ENCODE data around the gene DRAP1.
A peak's percentile ranks its signal among the peaks of the same experiment; 100 is the strongest.

DRAP1 gene

GRCh38 chr11:65917434-65918210 lies 1.6 kb upstream of the DRAP1 start:
- no peak for TF ChIP-seq CTCF (IDR thresholded peaks at IDR 0.05; ENCODE audit: low read depth, low read length)
- H3K4me3 ChIP-seq (replicated peaks in 1 of 2; ENCODE audit: low read depth in 2 of 2, low read length in 2 of 2) = peak overlapping the region; percentile 88 to 91
- DNase-seq (ENCODE audit: low read depth in 2 of 2) = no peak

DNA sequence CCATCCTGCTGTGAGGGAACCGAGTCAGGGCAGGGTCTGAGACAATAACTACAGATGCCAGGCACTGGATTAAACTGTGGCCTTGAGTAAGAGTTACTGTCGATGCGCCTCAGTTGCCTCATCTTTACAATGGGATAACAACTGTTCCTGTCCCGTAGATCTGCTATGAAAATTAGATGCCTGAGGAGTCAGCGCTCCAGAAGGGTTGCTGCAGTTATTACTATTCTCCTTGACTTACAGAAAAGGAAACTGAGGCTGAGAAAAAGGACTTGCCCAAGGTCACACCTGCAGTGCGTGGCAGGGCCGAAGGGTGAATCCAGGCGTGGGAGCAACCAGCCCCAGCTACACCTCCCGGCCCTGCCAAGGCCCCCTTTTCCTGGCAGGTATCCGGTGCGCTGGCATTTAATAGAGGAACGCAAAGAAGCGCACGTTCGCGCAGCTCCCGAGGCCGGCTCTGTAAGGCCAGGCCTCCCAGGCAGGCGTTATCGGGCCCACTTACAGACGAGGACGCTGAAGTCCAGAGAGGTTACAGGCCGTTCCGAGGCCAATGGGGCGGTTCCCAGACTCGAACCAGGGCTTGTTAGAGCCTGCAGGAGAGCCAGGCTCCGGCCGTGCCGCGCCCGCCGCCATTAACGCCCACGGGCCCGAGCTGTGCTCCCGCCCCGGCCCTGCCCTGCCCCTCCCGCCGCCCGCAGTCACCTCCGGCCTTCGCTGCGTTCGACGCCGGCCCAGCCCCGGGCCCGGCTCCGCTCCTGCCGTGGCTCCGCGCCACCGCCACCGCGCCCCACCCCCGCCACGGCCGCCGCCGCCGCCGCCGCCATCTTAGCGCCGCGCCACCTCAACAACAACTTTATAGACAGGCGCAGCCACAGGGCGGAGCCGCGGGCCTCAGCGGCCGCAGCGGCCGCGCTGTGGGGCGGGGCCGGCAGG lies 750 bp upstream of the DRAP1 start, which contains the start of gene C11orf68:
TSS of gene C11orf68 (minus strand) at position 852 of the 930 bp plus-strand sequence. CDS start at position 821, 31 bp downstream.
- peak; percentile 42 to 47 for DNase-seq (ENCODE audit: low read depth in 2 of 2)
- peak within 1 kb of the TSS; percentile 88 to 91 for H3K4me3 ChIP-seq (replicated peaks in 1 of 2; ENCODE audit: low read depth in 2 of 2, low read length in 2 of 2)

GRCh38 chr11:65919573-65920371 lies 546 bp downstream of the DRAP1 start:
- DNase-seq (ENCODE audit: low read depth in 2 of 2) = no peak
- no peak for TF ChIP-seq CTCF (IDR thresholded peaks at IDR 0.05; ENCODE audit: low read depth, low read length)
- H3K4me3 ChIP-seq (replicated peaks in 1 of 2; ENCODE audit: low read depth in 2 of 2, low read length in 2 of 2) = peak overlapping the region; percentile 80 to 86

More for the DNA sequence above, 750 bp upstream of the DRAP1 start, which contains the start of gene C11orf68:
- TF ChIP-seq CTCF (IDR thresholded peaks at IDR 0.05; ENCODE audit: low read depth, low read length) = no peak

GRCh38 chr11:65920372-65920802 lies 1.2 kb downstream of the DRAP1 start:
- H3K4me3 ChIP-seq (replicated peaks in 1 of 2; ENCODE audit: low read depth in 2 of 2, low read length in 2 of 2) = peak overlapping the region; percentile 80 to 86
- no peak for DNase-seq (ENCODE audit: low read depth in 2 of 2)

GRCh38 chr11:65921033-65921555 lies 1.9 kb downstream of the DRAP1 start:
- TF ChIP-seq CTCF (IDR thresholded peaks at IDR 0.05; ENCODE audit: low read depth, low read length) = no peak
- H3K4me3 ChIP-seq (replicated peaks in 1 of 2; ENCODE audit: low read depth in 2 of 2, low read length in 2 of 2) = peak overlapping the region; percentile 80 to 86
- DNase-seq (ENCODE audit: low read depth in 2 of 2) = no peak

More at GRCh38 chr11:65920372-65920802, 1.2 kb downstream of the DRAP1 start:
- no peak for TF ChIP-seq CTCF (IDR thresholded peaks at IDR 0.05; ENCODE audit: low read depth, low read length)

- no peak overlapping the region for H3K4me3 ChIP-seq (replicated peaks in 1 of 2; ENCODE audit: low read depth in 2 of 2, low read length in 2 of 2)
- DNase-seq (ENCODE audit: low read depth in 2 of 2) = no peak
- no peak for TF ChIP-seq CTCF (IDR thresholded peaks at IDR 0.05; ENCODE audit: low read depth, low read length)
Observed at GRCh38 chr11:65921876-65922275, 2.6 kb downstream of the DRAP1 start.

Data from cardiac fibroblast (primary cell).